ENCODE measurements around the gene ZDHHC7. TPM values are rescaled to one million over a fixed set of nuclear protein-coding genes. Genes with fewer than 3 reads are reported as not detected.
"Not testable (repeated sequence)": the region's sequence is repeated elsewhere in the genome, so short reads cannot be mapped to it uniquely, and the experiment has no call there.

Gene ZDHHC7
- total RNA-seq, 1 experiment from 2014 or later: 46.3 TPM

DNA sequence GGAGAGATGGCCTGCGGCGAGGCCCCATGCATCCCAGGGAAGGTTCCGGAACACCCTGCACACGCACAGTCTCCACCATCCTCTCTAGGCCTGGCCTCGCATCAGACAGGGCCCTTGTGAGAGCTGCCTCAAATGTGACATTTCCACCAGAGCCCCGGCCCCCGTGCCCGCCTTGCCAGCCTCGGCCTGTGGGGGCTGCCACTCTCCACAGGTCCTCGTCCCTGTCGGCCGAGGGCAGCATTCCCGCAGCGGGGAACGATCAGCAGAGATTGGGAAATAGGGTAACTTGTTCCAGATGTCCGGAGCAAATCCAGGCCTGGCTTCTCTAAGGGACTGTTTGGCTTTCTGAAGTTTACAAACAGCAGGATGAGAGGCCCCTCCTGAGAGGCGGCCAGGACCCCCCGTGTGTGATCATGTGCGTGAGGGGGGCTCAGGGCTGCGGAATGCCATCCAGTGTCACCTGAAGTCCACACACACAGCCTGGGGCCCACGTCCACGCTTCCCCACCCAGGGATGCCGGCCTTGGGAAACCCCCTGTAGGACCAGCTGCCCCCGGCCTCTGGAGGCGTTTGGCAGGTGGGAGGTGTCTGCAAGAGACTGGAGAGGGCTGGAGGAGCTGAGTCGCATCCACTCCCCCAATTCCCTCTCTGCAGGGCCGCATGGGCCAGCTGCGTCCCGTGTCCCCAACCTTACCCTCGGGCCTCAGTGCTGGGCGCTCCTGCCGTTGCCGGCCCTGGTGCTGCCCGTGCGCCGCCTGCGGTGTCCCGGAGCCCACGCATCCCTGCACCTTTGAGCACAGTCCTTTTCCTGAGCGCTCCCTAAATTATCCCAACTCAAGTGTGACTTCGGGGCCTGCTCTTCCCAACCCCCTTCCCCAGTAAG, 70.4 kb downstream of the ZDHHC7 start:
- no peak for DNase-seq (ENCODE audit: unreplicated experiment)
- no peak overlapping the region for H3K4me3 Mint-ChIP-seq (ENCODE audit: unreplicated experiment)
- TF ChIP-seq, protein P1, sequence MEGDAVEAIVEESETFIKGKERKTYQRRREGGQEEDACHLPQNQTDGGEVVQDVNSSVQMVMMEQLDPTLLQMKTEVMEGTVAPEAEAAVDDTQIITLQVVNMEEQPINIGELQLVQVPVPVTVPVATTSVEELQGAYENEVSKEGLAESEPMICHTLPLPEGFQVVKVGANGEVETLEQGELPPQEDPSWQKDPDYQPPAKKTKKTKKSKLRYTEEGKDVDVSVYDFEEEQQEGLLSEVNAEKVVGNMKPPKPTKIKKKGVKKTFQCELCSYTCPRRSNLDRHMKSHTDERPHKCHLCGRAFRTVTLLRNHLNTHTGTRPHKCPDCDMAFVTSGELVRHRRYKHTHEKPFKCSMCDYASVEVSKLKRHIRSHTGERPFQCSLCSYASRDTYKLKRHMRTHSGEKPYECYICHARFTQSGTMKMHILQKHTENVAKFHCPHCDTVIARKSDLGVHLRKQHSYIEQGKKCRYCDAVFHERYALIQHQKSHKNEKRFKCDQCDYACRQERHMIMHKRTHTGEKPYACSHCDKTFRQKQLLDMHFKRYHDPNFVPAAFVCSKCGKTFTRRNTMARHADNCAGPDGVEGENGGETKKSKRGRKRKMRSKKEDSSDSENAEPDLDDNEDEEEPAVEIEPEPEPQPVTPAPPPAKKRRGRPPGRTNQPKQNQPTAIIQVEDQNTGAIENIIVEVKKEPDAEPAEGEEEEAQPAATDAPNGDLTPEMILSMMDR (IDR thresholded peaks at IDR 0.05; ENCODE audit: unreplicated experiment): no peak
- no peaks in the 10 kb centered on the region for H3K4me1 Mint-ChIP-seq (ENCODE audit: insufficient read depth, unreplicated experiment)
- CTCF ChIA-PET: interaction anchor here (0.6 to 3.4 kb wide), 3 partner anchors 9 to 15 kb away, joined by 3 to 22 read pairs (median 3); no protein-coding TSS in a partner anchor
- peaks cover 8% of the 10 kb centered on the region for H3K9me3 Mint-ChIP-seq (ENCODE audit: unreplicated experiment)
- no TSS peak for BruUV-seq (replicated peaks)
- POLR2A ChIA-PET: no interaction called here
- H3K27ac Mint-ChIP-seq (ENCODE audit: low read depth, unreplicated experiment): no peak overlapping the region
- intact Hi-C loops (cut with micrococcal nuclease): no loop called here
- no peaks in the 10 kb centered on the region for H3K36me3 Mint-ChIP-seq (ENCODE audit: insufficient read depth, unreplicated experiment)
- H3K27me3 Mint-ChIP-seq (ENCODE audit: insufficient read depth, unreplicated experiment): no peaks in the 10 kb centered on the region

DNA sequence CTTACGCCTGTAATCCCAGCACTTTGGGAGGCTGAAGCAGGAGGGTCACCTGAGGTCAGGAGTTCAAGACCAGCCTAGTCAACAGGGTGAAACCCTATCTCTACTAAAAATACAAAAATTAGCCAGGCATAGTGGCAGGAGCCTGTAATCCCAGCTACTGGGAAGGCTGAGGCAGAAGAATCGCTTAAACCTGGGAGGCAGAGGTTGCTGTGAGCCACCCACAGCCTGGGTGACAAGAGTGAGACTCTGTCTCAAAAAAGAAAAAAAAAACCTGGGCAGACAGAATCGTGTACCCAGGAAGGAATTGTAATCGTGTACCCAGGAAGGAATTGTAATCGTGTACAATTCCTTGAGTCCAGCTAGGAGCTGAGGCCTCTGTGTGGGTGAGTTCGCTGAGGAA, 72.7 kb downstream of the ZDHHC7 start:
- H3K4me1 Mint-ChIP-seq (ENCODE audit: insufficient read depth, unreplicated experiment); intact Hi-C loops (cut with micrococcal nuclease); H3K9me3 Mint-ChIP-seq (ENCODE audit: unreplicated experiment); H3K27me3 Mint-ChIP-seq (ENCODE audit: insufficient read depth, unreplicated experiment); H3K36me3 Mint-ChIP-seq (ENCODE audit: insufficient read depth, unreplicated experiment); H3K4me3 Mint-ChIP-seq (ENCODE audit: unreplicated experiment); H3K27ac Mint-ChIP-seq (ENCODE audit: low read depth, unreplicated experiment); POLR2A ChIA-PET; DNase-seq (ENCODE audit: unreplicated experiment); BruUV-seq (replicated peaks): not testable (repeated sequence)
- CTCF ChIA-PET: interaction anchor here (0.8 to 2.2 kb wide), 4 partner anchors 14 to 316 kb away, joined by 5 to 9 read pairs (median 6); no protein-coding TSS in a partner anchor

DNA sequence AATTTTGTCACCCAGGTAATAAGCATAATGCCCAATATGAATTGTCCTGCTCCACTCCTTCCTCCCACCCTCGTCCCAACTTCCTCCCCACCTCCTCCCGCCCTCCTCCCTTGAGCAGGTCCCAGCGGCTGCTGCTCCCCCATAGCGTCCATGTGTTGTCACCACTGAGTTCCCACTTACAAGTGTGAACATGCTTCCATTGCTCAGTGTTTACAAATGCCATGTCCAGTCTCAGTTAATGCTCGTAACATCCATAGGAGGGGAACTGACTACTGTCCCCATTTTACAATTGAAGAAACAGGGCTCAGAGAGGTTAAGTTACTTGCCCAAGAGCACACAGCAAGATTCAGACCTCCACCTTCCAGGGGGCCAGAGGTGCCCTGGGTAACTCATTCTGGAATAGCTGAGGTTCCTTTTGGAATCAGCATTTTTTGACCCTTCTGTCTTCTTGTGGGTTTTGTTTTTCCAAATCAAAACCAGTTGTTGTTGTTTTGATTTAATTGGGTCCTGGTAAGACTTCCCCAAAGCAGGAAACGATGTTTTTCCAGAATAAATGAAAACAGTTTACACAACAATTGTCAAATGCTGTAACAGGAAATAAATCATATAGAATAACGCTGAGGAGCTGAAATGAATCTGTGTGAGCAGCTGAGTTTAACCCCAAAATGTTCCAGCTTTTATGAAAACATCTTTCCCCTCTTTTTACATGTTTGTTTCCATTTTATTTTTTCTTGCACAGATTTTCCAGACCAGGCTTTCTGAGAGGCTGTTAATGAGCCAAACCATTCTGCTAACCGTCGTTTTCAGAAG, 73.9 kb downstream of the ZDHHC7 start:
- Mint-ChIP-seq H3K9me3 (ENCODE audit: unreplicated experiment) (peaks cover under 1% of the 10 kb centered on the region), H3K27me3 (ENCODE audit: insufficient read depth, unreplicated experiment) (no peaks in the 10 kb centered on the region), H3K36me3 (ENCODE audit: insufficient read depth, unreplicated experiment) (no peaks in the 10 kb centered on the region), H3K4me1 (ENCODE audit: insufficient read depth, unreplicated experiment) (no peaks in the 10 kb centered on the region), H3K27ac (ENCODE audit: low read depth, unreplicated experiment) (no peak overlapping the region), H3K4me3 (ENCODE audit: unreplicated experiment) (no peak overlapping the region)
- TF ChIP-seq, protein P1 (IDR thresholded peaks at IDR 0.05; ENCODE audit: unreplicated experiment): no peak
- ChIA-PET POLR2A (no interaction called here), CTCF (interaction anchor here (1.2 to 2.2 kb wide), 2 partner anchors 12 to 15 kb away, joined by 4 to 5 read pairs; no protein-coding TSS in a partner anchor)
- no TSS peak for BruUV-seq (replicated peaks)
- intact Hi-C loops (cut with micrococcal nuclease): no loop called here
- no peak for DNase-seq (ENCODE audit: unreplicated experiment)

DNA sequence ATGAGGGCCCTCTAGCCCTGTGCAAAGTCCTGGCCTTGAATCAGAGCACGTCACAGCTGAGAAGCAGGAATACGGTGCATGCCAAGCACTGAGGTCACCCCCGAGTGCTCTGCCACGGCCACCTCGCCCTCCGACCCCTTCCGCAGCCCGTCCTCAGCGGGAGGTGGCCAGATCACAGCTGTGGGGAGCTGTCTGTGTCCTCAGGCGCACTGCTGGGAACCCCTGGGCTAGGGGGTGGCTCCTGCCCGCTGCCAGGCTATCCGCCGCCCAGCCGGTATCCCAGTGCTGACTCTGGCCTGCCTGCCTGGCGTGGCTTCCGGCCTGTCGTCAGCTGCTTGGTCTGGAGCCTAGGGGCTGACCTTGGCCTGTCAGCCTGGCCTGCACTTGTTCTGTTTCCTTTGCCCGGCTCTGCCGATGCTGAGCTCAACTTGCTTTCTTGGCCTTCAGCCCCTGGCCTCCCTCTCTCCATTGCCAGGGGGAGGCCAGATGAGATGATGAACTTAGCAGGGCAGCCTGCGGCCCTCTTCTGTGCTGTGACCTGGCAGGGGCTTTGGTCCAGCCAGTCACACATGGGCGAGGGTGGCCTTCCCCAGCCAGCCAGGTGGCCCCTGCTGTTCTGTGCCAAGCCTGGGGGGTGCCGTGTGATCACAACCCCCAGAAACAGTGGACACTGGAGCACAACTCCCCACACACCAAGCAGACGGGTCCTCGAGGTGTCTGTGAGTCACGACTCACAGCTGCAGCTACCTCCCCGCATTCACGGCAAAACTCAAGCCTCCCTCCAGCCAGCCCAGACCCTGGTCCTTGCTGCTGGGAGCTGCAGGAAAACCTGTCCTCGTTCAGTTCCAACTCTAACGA, 77.3 kb downstream of the ZDHHC7 start:
- CTCF ChIA-PET: interaction anchor here (0.9 to 2.6 kb wide), 4 partner anchors 12 to 41 kb away, joined by 3 to 14 read pairs (median 4); no protein-coding TSS in a partner anchor
- Mint-ChIP-seq H3K4me1 (ENCODE audit: insufficient read depth, unreplicated experiment) (peaks cover 6% of the 10 kb centered on the region), H3K4me3 (ENCODE audit: unreplicated experiment) (no peak overlapping the region), H3K27me3 (ENCODE audit: insufficient read depth, unreplicated experiment) (no peaks in the 10 kb centered on the region), H3K36me3 (ENCODE audit: insufficient read depth, unreplicated experiment) (no peaks in the 10 kb centered on the region), H3K9me3 (ENCODE audit: unreplicated experiment) (no peaks in the 10 kb centered on the region), H3K27ac (ENCODE audit: low read depth, unreplicated experiment) (no peak overlapping the region)
- POLR2A ChIA-PET: interaction anchor here (0.6 kb wide), 2 partner anchors 127 to 652 kb away, joined by 3 to 4 read pairs; no protein-coding TSS in a partner anchor
- no peak for DNase-seq (ENCODE audit: unreplicated experiment)
- intact Hi-C loops (cut with micrococcal nuclease): no loop called here
- TF ChIP-seq, protein P1 (IDR thresholded peaks at IDR 0.05; ENCODE audit: unreplicated experiment): no peak
- BruUV-seq (replicated peaks): no TSS peak
